Upper lobe of left lung (tissue), 4 donors: ENCODE measurements around the gene FGR.

Experiments
- CTCF ChIP-seq, 6 experiments: fragments of 450-650 bp in 4 of 6; fragments of 200-600 bp in 2 of 6; sonication (generic) in 2 of 6; IDR thresholded peaks; one replicate each; pipeline ENCODE4 v1.5.1; 2016 to 2019; ENCODE audit warnings: antibody characterized with exemption in 6 of 6
- POLR2A ChIP-seq, 4 donors: fragments of 450-650 bp; IDR thresholded peaks; one replicate each; pipeline ENCODE4 v1.5.1; 2016 to 2017; ENCODE audit warnings: antibody characterized with exemption in 4 of 4, mild to moderate bottlenecking in 2 of 4

- no peak for TF ChIP-seq POLR2A (IDR thresholded peaks at IDR 0.05)
- TF ChIP-seq CTCF (IDR thresholded peaks at IDR 0.05), result no peak
These were observed 41.1 kb downstream of the FGR start for GRCh38 chr1:27593678-27594563.
